Epithelial cell of proximal tubule (primary cell): Measurements from ENCODE around the gene PGBD5. TPM values are rescaled to one million over a fixed set of nuclear protein-coding genes. Genes with fewer than 3 reads are reported as not detected.

ENCODE experiments used
- DNase-seq: peaks from one replicate; pipeline ENCODE4 v3.0.0-alpha.2; 2011; ENCODE audit warnings: low read depth
- H3K4me3 ChIP-seq: 2 replicates; pipeline ENCODE4 v1.5.1; 2011; ENCODE audit warnings: low read depth, mild to moderate bottlenecking, low read length
- total RNA-seq: library from RNA; depleted of rRNA; stranded (reverse); fragments of >200 nt; gene quantifications from 2 replicates; pipeline ENCODE4 v1.2.3, GENCODE V29; 2015
- TF ChIP-seq, protein P1 (sequence below): conservative IDR thresholded peaks from 2 replicates; pipeline ENCODE4 v1.5.1; 2012; ENCODE audit warnings: low read depth, mild to moderate bottlenecking, low read length

PGBD5 gene
- total RNA-seq, 1 donor from 2014 or later: 18.0 TPM

GRCh38 chr1:230390371-230390770 is 35.8 kb downstream of the PGBD5 start:
- TF ChIP-seq, protein P1, sequence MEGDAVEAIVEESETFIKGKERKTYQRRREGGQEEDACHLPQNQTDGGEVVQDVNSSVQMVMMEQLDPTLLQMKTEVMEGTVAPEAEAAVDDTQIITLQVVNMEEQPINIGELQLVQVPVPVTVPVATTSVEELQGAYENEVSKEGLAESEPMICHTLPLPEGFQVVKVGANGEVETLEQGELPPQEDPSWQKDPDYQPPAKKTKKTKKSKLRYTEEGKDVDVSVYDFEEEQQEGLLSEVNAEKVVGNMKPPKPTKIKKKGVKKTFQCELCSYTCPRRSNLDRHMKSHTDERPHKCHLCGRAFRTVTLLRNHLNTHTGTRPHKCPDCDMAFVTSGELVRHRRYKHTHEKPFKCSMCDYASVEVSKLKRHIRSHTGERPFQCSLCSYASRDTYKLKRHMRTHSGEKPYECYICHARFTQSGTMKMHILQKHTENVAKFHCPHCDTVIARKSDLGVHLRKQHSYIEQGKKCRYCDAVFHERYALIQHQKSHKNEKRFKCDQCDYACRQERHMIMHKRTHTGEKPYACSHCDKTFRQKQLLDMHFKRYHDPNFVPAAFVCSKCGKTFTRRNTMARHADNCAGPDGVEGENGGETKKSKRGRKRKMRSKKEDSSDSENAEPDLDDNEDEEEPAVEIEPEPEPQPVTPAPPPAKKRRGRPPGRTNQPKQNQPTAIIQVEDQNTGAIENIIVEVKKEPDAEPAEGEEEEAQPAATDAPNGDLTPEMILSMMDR: no peak
- no peak for DNase-seq
- no peak overlapping the region for H3K4me3 ChIP-seq

DNA sequence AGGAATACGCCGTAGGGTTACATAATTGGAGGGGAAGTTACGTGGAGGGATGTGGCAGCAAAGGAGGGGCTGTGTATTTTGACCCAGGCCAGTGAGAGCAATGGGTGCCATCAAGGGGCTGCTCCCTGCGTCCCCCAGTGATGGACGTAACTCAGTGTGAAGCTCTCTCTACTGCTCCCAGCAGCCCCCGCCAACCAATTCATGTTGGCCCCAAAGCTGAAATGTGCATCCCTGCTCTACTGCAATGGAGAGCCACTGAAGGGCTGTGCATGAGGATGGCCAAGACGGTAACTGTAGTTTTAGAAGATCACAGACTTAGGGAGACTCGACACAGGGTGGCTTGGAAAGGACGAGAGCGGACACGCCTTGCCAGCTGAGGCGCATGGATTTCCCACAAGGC is 38.3 kb downstream of the PGBD5 start:
- TF ChIP-seq, protein P1: no peak
- no peak overlapping the region for H3K4me3 ChIP-seq
- DNase-seq: no peak

GRCh38 chr1:230387296-230387695 is 38.8 kb downstream of the PGBD5 start:
- no peak for DNase-seq
- H3K4me3 ChIP-seq: no peak overlapping the region
- TF ChIP-seq, protein P1: no peak

DNA sequence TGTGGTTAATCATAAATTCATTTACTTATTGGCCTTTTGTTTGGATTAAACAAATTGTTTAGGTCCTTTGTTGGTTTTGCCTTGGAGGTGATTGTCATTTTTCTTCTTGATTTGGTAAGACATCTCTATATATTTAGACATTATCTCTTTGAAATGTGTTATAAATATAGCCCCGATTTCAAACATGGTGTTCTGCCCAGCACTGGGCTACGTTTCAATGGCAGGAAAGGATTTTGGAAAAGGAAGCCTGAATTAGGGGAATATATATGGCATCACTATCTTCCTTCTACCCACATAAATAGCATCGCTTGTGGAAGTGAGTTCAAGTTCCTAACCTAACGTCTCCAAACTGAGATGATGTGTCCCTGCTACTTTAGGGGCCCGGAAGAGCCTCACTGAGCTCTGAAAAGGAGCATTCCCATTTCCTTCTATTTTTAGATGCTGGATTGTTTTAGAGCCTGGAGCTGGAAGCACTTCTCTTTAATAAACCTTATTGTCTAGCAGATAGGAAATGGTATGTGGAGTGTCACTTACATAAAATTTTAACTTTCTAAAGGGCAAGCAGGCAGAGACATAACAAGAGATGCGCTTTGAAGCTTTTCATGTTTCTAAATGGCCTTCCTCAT is 39.4 kb downstream of the PGBD5 start:
- TF ChIP-seq, protein P1: no peak
- H3K4me3 ChIP-seq: no peak overlapping the region
- DNase-seq: no peak

DNA sequence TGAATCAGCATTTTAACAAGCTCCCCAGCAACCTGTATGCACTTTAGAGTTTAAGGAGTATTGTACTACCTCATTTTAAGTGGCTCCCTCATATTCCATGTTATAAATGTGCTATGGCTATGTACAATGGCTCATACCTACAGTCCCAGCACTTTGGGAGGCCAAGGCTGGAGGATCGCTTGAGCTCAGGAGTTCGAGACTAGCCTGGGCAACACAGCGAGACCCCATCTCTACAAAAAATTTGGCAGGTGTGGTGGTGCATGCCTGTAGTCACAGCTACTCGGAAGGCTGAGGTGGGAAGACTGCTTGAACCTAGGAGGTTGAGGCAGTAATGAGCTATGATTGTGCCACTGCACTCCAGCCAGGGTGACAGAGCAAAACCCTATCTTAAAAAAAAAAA is 40.2 kb downstream of the PGBD5 start:
- DNase-seq: no peak
- no peak overlapping the region for H3K4me3 ChIP-seq
- TF ChIP-seq, protein P1: no peak

DNA sequence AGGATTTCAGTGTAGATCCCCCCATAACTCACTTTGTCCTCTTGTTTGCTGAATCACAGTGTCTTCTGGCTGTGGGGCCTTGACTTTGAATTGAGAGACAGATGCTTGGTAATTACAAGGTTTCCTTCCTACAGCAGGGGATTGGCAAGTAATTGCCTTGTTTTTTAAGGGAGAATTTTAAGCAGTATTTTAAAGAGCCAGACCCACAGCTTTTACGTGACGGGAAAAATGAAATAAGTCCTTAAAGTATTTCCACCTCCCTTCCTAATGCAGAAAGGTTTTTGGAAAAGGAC is 41.0 kb downstream of the PGBD5 start:
- no peak for DNase-seq
- no peak overlapping the region for H3K4me3 ChIP-seq
- TF ChIP-seq, protein P1: no peak

DNA sequence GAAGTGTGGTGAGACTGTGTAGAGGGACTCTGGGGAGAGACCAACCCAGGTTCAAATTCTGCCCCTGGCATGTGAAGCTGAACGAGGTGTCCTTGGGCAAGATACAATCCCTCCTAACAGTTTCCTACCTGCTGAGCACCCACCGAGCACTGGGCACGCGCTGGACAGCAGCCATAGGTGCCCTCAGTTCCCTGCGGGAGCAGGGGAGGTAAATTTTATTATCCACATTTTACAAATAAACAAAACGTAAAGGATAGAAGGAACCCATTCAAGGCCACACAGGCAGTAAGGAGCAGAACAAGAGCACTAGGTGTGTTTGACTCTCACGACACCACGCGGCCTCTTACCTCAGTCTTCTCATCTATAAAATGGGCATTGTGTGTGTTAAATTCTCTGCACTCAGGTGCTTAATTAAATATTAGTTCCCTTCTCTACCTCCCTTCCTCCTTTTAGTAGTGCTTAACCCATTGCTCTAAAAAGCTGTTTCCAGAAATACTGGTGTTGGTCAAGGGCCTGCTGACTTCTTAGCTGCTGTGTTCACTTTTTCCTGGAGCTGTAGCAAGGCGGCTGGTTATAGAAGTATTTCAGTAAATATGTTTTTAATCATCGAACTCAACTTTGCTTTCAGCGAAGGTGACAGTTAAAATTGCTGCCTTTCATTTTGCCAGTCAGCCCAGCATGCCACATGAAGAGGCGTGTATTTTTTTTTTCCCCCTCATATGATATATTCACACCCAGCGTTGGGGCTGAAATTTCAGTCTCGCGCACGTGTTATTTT is 41.6 kb downstream of the PGBD5 start:
- H3K4me3 ChIP-seq: no peak overlapping the region
- TF ChIP-seq, protein P1: no peak
- no peak for DNase-seq
